ENCODE measurements around the gene ASPHD1.

DNA sequence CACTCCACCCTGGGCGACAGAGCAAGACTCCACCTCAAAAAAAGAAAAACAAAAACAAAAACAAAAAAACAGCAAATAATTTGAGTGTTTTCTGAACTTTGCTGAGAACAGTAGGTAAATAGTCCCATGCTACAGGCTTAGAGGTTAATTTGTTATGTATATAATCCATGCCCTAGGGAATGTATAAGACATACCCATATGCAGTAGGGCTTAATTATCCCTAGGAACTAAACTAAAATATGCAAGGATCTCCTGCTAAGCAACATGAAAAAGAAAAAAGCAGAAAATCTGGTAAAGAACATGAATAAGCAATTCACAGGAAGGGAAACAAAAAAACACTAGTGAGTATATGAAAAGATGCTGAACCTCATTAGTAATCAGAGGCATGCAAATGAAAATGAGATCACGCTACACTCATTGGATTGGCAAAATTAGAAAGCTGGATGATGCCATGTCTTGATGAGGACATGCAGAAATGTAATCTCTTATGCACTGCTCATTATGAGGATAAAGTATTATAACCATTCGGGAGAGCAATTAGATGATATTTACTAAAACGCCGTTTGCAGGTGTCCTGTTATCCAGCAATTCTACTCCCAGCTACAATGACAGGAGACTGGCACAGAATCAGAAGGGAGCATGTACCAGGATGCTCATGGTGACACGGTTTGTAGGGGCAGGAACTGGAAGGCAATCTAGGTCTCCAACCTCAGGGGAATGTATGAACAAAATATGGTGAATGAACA, 20.2 kb downstream of the ASPHD1 start:
- TF ChIP-seq, protein P1, sequence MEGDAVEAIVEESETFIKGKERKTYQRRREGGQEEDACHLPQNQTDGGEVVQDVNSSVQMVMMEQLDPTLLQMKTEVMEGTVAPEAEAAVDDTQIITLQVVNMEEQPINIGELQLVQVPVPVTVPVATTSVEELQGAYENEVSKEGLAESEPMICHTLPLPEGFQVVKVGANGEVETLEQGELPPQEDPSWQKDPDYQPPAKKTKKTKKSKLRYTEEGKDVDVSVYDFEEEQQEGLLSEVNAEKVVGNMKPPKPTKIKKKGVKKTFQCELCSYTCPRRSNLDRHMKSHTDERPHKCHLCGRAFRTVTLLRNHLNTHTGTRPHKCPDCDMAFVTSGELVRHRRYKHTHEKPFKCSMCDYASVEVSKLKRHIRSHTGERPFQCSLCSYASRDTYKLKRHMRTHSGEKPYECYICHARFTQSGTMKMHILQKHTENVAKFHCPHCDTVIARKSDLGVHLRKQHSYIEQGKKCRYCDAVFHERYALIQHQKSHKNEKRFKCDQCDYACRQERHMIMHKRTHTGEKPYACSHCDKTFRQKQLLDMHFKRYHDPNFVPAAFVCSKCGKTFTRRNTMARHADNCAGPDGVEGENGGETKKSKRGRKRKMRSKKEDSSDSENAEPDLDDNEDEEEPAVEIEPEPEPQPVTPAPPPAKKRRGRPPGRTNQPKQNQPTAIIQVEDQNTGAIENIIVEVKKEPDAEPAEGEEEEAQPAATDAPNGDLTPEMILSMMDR (conservative IDR thresholded peaks at IDR 0.05) = no peak
- TF ChIP-seq ZFX (IDR thresholded peaks at IDR 0.05) = no peak
